HL-60 (cell line): Measurements from ENCODE around the gene PLA2G4E.

Source experiments
- GABPA ChIP-seq: IDR thresholded peaks from 2 replicates; pipeline ENCODE4 v1.6.1; 2012; ENCODE audit warnings: low read depth
- POLR2AphosphoS5 ChIP-seq: IDR thresholded peaks from 2 replicates; pipeline ENCODE4 v1.6.1; 2012; ENCODE audit warnings: low read depth
- SPI1 ChIP-seq: IDR thresholded peaks from 2 replicates; pipeline ENCODE4 v1.6.1; 2012; ENCODE audit warnings: low read depth, mild to moderate bottlenecking, borderline replicate concordance
- TF ChIP-seq, protein P1 (sequence below): IDR thresholded peaks from one replicate; pipeline ENCODE4 v1.5.1; 2011; ENCODE audit warnings: low read length, control low read depth, inconsistent platforms; ENCODE audit not compliant: insufficient read depth
- TF ChIP-seq, protein P2 (sequence below): IDR thresholded peaks from 2 replicates; pipeline ENCODE4 v1.6.1; 2012; ENCODE audit warnings: low read depth; ENCODE audit not compliant: insufficient replicate concordance

DNA sequence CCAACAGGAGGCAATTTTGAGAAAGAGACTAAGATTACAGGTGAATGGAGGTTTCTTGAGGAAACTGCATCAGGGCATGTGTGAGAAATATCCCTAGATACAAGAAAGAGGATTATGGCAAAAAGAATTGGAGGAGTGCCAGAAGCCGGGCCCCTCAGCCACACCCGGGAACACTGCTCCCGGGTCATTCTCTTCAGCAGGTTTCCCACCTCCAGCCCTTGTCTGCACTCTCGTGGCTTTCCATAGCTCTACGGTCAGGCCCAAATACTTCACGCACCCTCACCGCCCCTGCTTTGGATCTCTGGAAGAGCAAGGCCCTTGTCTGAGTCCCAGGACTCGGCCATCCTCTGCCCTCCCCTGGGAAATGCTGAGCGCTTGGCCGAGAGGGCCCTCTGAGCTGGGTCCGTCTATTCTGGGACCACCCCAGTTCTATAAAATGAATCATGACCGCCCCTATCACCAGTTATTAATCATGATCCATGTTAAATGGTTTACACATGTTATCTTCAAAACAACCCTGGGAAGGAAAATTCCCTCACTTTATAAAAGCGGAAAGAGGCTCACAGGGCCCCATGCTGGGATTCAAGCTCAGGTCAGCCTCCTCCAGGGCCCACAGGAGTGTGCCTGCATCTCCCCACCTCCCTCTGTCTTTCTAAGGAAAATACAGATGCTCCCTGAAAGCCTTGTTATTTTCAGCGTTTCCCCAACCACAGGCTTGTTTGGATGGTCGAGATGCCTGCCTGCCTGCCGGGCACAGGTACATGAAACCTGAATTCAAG lies 88.1 kb downstream of the PLA2G4E start:
- TF ChIP-seq, protein P1, sequence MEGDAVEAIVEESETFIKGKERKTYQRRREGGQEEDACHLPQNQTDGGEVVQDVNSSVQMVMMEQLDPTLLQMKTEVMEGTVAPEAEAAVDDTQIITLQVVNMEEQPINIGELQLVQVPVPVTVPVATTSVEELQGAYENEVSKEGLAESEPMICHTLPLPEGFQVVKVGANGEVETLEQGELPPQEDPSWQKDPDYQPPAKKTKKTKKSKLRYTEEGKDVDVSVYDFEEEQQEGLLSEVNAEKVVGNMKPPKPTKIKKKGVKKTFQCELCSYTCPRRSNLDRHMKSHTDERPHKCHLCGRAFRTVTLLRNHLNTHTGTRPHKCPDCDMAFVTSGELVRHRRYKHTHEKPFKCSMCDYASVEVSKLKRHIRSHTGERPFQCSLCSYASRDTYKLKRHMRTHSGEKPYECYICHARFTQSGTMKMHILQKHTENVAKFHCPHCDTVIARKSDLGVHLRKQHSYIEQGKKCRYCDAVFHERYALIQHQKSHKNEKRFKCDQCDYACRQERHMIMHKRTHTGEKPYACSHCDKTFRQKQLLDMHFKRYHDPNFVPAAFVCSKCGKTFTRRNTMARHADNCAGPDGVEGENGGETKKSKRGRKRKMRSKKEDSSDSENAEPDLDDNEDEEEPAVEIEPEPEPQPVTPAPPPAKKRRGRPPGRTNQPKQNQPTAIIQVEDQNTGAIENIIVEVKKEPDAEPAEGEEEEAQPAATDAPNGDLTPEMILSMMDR, result no peak
- no peak for TF ChIP-seq POLR2AphosphoS5
- no peak for TF ChIP-seq GABPA
- no peak for TF ChIP-seq SPI1
- TF ChIP-seq, protein P2, sequence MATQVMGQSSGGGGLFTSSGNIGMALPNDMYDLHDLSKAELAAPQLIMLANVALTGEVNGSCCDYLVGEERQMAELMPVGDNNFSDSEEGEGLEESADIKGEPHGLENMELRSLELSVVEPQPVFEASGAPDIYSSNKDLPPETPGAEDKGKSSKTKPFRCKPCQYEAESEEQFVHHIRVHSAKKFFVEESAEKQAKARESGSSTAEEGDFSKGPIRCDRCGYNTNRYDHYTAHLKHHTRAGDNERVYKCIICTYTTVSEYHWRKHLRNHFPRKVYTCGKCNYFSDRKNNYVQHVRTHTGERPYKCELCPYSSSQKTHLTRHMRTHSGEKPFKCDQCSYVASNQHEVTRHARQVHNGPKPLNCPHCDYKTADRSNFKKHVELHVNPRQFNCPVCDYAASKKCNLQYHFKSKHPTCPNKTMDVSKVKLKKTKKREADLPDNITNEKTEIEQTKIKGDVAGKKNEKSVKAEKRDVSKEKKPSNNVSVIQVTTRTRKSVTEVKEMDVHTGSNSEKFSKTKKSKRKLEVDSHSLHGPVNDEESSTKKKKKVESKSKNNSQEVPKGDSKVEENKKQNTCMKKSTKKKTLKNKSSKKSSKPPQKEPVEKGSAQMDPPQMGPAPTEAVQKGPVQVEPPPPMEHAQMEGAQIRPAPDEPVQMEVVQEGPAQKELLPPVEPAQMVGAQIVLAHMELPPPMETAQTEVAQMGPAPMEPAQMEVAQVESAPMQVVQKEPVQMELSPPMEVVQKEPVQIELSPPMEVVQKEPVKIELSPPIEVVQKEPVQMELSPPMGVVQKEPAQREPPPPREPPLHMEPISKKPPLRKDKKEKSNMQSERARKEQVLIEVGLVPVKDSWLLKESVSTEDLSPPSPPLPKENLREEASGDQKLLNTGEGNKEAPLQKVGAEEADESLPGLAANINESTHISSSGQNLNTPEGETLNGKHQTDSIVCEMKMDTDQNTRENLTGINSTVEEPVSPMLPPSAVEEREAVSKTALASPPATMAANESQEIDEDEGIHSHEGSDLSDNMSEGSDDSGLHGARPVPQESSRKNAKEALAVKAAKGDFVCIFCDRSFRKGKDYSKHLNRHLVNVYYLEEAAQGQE, result no peak
